Left hindlimb (tissue), 1 donor: ENCODE data around the gene OR9Q1.
"Not testable (repeated sequence)": the region's sequence is repeated elsewhere in the genome, so short reads cannot be mapped to it uniquely, and the experiment has no call there.

Source experiments
- DNase-seq: peaks from one replicate; pipeline ENCODE4 v3.0.0-alpha.2; 2018

Gene OR9Q1

DNA sequence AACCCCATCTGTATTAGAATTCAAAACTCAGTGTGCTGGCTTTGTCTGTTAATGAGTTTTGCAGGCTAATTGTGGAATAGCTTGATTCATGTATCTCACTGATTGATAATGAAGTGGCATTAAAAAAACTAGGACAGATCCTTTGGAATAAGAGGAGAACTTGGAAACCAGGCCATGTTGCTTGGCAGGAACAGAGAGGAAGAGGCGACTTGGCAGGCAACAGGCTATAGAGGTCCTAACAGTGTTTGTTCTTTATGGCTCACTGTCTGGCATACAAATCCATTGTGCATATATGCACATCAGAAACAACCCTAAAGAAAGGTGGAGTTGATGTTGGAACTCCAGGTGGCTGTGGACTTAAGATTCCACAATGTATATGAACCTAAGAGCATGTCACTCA, 119.1 kb downstream of the OR9Q1 start:
- no peak for DNase-seq

DNA sequence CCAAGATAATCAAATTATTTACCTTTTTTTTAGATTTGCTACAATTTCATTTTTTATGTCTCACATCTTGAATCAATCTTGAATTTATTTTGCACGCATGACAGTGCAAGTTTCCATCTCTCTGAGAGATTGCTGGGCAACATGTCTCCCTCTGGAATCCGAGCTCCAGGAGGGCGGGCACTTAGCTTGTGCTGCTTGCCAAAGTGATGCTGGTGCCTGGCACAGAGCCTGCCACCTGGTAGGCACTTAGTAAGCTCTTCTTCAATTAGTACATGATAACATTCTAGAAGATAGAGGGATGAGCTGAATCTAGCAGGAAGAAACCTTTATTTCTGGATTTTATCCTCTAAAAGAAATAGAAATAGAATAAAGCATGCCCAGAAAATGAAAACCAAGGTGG, 129.1 kb downstream of the OR9Q1 start:
- no peak for DNase-seq

DNA sequence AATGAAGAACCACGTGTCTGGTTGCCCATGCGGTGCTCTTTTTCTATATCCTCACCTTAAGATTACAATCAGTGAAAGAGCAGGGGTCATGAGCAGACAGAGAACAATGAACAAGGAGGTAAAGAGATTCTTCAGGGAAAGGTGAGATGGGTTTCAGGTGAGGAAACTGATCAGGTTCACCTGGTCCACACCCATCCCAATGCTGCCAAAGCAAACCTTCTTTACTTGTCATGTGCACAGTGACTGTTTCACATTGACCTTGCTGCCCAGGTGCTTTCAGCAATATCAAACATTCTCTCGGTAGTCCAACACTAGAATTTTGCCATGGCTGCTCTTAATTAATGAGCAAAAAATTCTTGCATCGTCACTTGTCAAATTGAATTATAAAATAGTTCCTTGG, 140.7 kb downstream of the OR9Q1 start:
- no peak for DNase-seq

DNA sequence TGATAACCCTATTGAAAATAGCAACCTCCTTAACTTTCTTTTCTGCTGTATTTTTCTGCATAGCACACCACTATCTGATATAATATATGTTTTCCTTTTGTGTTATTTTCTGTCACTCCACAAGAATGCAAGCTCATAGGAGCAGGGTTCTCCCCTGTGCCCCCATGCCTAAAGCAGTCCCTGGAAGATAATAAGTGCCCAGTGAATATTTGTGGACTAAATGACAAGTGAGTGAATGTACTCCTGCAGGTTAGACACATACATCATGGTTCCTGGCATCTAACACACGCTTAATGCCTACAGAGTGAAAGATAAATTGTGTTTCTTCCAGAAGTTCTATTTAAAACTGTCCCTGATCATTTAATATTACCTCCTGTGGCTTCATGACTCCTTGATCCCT, 141.3 kb downstream of the OR9Q1 start:
- DNase-seq = no peak

DNA sequence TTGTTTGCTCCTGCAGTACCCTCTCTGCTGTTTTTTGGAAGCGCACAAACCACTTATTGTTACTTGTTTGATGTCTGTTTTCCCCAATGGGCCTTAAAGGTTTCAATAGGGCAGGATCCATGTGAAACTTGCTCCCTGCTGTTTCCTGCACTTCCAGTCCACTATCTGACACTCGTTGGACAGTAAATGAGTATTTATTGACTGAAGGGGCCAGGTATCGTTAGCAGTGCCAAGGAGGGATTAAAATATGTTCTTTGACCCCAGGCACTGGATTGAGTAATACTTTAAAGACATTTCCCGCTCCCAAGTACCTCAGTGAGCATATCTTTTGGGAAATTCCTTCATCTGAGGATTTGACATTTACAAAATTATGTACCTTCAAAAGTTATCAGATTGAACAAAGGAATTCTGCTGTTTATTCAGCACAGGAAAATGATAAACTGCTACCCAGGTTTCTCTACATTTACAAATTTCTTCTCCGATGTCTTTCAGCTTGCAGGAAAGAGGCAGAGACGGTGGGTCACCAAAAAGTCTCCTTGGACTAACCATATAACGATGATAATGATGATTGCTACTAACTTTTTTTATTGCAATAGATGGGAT, 141.9 kb downstream of the OR9Q1 start:
- no peak for DNase-seq

DNA sequence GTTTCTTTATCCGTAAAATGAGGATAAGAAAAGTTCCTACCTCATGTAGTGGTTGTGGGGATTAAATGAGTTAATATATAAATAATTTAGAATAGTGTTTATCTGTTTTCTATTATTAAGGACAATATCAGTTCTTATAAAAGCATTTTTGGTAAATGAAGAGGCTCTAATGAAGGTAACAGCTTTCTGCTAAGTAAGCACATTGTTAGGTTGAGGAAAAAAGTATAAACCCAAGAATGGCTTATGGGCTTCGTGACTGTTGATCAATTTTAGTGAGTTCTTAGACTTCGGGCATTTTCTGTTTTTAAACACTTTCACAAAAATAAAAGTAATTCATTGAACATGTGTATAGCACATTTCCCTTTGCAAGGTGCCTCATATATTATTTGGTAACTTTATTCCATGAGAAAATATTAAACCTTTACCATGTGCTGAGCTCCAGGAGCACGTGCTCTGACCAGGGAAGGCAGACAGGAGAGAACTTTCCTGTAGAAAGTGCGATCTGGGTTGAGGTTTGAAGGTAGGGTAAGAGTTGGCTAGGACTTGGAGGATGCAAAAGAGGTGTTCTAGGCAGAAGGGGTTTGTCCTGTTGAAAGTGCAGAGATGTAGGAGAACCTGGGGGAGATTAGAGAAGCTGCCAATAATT, 153.9 kb downstream of the OR9Q1 start:
- DNase-seq = no peak

DNA sequence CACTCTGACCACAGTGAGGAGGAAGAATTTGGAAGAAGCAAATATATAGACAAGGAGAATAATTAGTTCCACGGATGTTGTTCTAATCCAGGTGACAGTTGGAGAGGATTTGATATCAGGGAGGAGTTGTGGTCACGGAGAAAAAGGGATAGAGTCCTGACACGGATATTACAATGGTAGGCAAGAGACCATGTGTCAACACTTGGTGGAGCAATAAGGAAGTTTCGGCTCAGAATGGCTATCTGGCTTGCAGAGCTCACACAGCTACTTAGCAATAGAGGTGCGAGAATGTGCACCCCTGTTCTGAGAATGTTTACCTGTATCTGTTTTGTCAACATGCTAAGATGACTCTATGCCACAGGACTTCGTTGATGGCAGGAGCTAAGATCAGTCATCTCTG, 154.8 kb downstream of the OR9Q1 start:
- DNase-seq = no peak

DNA sequence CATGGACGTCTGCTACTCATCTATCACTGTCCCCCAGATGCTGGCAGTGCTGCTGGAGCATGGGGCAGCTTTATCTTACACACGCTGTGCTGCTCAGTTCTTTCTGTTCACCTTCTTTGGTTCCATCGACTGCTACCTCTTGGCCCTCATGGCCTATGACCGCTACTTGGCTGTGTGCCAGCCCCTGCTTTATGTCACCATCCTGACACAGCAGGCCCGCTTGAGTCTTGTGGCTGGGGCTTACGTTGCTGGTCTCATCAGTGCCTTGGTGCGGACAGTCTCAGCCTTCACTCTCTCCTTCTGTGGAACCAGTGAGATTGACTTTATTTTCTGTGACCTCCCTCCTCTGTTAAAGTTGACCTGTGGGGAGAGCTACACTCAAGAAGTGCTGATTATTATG, 156.0 kb downstream of the OR9Q1 start:
- DNase-seq = no peak

DNA sequence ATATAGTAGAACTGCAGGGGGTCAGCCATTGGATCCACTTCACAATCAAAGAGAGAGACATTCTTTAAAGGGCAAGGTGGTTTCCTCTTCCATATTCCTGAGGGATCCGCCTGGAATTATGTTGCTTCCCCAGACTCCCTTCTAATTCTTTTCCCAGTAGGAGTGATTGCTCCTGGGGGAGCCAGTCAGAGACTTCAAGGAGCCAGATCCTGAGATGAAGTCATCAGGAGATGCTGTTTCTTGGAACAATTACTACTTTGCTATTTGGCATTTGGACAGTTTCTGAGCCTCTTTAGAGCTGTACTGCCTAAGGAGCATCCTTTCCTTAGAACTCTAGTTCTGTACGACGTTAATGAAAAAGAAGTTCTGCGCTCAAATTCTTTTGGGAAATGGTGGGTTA, 163.3 kb downstream of the OR9Q1 start:
- DNase-seq = no peak

DNA sequence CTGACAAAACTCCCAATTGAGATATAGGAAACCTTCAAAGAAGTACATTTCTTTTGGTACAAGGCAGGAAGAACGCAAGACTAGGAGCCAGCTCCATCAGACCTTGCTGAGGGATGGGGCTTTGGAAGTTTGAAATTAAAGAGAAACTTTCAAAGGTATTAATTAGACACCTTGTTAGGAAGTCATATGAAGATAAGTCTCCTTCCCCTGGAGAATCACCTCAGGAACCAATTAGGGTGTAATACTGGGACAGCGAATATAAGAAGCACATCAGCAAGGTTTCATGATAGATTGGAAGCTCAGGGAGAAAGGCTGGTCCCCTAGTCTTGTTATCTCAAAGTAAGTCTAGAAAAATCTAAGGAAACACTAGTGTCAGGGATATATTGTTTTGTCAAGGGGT, 165.1 kb downstream of the OR9Q1 start, which contains the start of gene OR9Q2:
OR9Q2 (plus strand) TSS at position 301 of the 400 bp plus-strand sequence. CDS start 1,421 bp downstream, outside the sequence.
- DNase-seq = no peak

DNA sequence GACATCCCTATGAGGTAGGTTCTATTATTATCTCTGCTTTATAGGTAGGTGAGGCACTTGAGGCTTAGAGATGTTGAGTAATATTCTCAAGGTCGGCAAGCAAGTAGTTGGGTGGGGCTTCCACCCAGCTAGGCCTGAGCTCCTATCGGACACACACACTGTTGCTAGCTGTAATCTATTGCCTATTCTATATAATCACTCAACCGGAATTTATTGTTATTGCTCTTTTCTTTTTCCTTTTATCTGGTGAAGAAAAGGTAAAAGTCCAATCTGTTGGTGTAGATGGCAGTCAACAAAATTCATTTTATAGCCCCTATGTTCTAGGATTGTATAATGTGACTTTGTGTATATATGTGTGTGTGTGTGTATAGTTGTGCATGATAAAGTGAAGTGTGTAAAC, 168.5 kb downstream of the OR9Q1 start:
- DNase-seq = no peak

DNA sequence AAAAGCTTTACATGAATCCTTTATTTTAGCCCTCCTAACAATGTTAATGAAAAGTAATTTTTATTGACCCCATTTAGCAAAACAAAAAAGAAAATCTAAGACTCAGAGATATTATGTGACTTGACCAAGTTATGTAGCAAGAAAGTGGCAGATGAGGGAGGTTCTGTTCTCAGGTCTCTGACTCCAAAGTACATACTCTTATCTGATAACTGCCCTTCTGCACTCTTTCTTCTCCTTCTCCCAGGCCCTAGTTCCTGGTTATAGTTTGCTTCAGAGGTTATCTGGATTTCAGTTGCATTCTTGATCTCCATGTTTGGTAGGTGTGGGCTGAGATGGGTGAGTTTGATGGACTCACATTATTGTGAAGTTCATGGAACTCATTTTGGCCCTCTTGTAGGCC, 169.7 kb downstream of the OR9Q1 start:
- no peak for DNase-seq

DNA sequence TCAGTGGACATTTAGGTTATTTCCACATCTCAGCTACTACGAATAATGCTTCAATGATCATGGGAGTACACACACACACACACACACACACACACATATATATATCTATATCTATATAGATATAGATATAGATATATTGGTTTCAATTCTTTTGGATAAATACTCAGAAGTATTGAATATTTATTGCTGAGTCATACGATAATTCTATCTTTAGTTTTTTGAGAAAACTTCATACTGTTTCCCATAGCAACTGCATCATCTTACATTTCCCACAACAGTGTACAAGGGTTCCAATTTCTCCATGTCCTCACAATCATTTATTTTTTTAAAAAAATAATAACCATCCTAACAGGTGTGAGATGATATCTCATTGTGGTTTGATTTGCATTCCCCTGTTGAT, 172.3 kb downstream of the OR9Q1 start:
- DNase-seq = no peak

DNA sequence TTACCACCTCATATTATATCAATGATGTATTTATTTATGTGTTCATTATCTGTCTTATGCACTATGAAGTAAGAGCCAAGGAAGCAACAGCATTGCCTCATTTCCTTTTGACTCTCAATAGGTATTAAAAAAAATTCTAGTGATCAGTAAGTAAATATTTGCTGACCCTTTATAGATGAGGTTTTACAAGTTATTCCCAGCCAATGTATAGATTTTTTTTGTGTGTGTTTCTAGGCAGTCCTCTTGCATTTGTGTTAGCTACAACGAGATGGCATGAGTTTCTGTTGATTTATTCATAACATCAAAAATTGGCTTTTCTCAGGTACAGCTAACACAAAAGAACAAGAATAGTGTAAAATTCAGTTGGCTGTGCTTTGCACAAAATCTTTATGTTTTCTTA, 175.6 kb downstream of the OR9Q1 start:
- no peak for DNase-seq

DNA sequence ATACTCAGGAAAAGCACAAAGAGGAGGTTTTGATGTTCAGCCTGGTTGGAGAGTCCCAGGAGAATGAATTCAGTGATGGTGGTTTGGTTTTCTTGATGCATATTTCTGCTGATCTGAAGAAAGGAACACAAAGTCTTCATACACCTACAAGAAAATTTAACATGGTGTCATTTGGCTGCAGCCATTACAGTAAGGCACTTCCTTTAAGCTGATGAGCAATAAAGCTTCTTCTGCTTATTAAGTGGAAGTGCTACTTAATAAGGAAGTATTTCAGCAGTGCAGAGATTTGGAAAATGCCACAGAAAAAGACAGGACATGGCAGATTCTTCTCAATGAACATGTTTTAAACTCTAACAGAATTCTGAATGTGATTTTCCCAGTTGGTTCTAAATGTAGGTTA, 180.4 kb downstream of the OR9Q1 start, which contains the start of gene OR1S2:
OR1S2 (minus strand) TSS at position 101 of the 400 bp plus-strand sequence; CDS start at position 101, 0 bp downstream.
- DNase-seq = no peak

DNA sequence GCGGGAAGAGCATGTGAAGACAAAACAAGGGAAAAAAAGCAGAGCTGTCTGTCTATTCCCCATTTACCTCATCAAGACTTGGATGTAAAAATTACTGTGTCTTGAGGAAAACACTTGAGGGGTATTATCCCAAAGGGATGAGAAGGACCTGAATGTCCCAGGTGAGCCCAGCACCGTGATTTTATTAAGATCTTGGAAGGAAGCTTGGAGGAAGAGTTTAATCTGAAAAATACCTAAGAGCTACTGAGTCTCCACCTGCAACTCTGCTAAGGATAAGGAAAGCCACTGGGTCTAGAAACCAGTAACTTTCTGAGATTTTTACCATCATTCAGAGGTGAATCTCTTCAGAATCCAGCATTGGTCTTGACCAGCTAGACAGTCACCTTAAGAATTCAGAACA, 188.7 kb downstream of the OR9Q1 start, which contains the start of gene OR1S1:
OR1S1 (plus strand) TSS at position 301 of the 400 bp plus-strand sequence.
- DNase-seq = not testable (repeated sequence)

DNA sequence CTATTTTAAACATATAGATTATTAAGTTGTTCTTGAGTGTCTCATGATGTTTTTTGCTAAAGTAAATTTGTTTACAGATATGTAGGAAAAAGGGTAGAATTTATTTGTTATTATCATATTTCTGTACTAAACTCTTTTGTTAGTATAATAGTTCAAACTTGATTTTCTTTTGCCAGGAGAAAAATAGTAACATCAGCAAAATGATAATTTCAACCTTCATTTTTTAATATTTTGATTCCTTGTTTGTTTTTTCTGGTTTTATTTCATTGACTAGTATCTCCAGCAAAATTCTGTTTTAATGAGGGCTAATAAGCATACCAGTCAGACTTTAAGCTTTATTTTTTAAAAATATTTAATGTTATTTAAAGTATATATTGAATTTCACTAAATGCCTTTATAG, 192.8 kb downstream of the OR9Q1 start:
- DNase-seq = no peak

DNA sequence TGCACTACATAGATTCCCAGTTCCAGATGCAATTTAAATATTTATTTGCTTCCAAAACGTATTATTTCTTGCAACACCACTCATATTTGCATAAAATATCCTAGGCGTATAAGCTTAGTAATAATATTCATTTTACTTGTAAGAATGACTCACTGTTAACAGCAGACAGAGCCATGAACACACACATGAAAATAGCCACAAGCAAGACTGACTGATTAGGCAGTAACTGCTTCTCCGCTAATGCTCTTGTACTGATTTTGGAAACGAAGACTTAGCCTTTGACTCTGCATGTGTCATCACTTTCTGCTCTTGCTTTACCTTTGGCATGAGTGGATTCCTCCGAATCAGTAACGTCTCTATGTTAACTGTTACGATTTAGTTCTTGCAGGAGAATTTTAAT, 199.0 kb downstream of the OR9Q1 start:
- no peak for DNase-seq

DNA sequence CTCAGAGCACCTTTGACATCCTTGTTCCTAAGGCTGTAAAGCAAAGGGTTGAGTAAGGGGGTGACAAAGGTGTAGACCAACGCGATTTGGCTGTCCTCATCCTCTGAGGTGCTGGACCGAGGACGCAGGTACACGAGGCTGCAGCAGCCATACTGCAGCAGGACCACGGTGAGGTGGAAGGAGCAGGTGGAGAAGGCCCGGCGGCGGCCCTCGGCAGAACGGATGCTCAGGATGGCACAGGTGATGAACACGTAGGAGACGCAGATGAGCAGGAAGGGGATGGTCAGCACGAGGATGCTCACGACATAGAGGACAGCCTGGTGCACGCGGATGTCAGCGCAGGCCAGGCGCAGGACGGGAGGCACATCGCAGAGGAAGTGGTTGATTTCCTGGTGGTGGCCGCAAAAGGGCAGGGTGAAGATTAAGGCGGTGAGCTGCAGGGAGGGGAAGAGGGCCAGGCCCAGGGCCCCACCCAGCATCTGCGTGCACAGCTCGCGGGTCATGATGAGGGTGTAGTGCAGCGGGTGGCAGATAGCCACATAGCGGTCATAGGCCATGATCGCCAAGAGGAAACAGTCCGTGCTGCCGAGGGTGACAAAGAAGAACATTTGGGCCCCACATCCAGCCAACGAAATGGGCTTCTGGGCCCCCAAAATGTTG, 204.4 kb downstream of the OR9Q1 start:
- DNase-seq = no peak
